C4-2B (cell line): ENCODE measurements around the gene HSBP1L1.

ENCODE experiments used
- CTCF ChIP-seq: fragments of 450-650 bp; conservative IDR thresholded peaks from 2 replicates; pipeline ENCODE4 v1.5.1; 2017; ENCODE audit warnings: mild to moderate bottlenecking
- ZFX ChIP-seq: fragments of 450-650 bp; IDR thresholded peaks from 2 replicates; pipeline ENCODE4 v1.6.1; 2017

GRCh38 chr18:79924814-79925731 lies 39.4 kb upstream of the HSBP1L1 start:
- TF ChIP-seq CTCF (no peak), ZFX (no peak)
